Dendritic cell treated with granulocyte-macrophage colony-stimulating factor and Interleukin-4, amounts not matched to agents 40 ng/mL and 50 ng/mL, for 4 days (primary cell): ENCODE data around the gene USP6NL.

Experiments used
- H3K27ac Mint-ChIP-seq: one replicate; pipeline ENCODE4 v1.8.0; 2022; ENCODE audit warnings: mild to moderate bottlenecking, mixed read lengths
- H3K27me3 Mint-ChIP-seq: one replicate; pipeline ENCODE4 v1.8.0; 2022; ENCODE audit warnings: mild to moderate bottlenecking, mixed read lengths
- H3K36me3 Mint-ChIP-seq: one replicate; pipeline ENCODE4 v1.8.0; 2022; ENCODE audit warnings: low read depth, mixed read lengths
- H3K4me1 Mint-ChIP-seq: one replicate; pipeline ENCODE4 v1.8.0; 2022; ENCODE audit warnings: low read depth, mixed read lengths
- H3K4me3 Mint-ChIP-seq: one replicate; pipeline ENCODE4 v1.8.0; 2022; ENCODE audit warnings: mild to moderate bottlenecking, moderate library complexity, mixed read lengths
- H3K9me3 Mint-ChIP-seq: one replicate; pipeline ENCODE4 v1.8.0; 2022; ENCODE audit warnings: mixed read lengths
- intact Hi-C: fragments of 100-400 bp; cut with micrococcal nuclease; formaldehyde crosslinking; loops from one replicate; pipeline ENCODE4 v1.15.0; 2022

Gene USP6NL

GRCh38 chr10:11609492-11610093 lies 1.9 kb downstream of the USP6NL start:
- intact Hi-C loops, result loop anchor here (5.0 kb wide), 2 partner anchors 92 to 113 kb away; no protein-coding TSS in a partner anchor

GRCh38 chr10:11609052-11609451 lies 2.4 kb downstream of the USP6NL start:
- Mint-ChIP-seq H3K27ac (peak overlapping the region; percentile 32), H3K9me3 (no peaks in the 10 kb centered on the region), H3K27me3 (no peaks in the 10 kb centered on the region), H3K36me3 (peaks cover 5% of the 10 kb centered on the region), H3K4me3 (no peak overlapping the region), H3K4me1 (peaks cover 34% of the 10 kb centered on the region)
- intact Hi-C loops, result loop anchor here (5.0 kb wide), 1 partner anchor 92 kb away; no protein-coding TSS in a partner anchor

More at GRCh38 chr10:11609492-11610093, 1.9 kb downstream of the USP6NL start:
- Mint-ChIP-seq H3K4me1 (peaks cover 30% of the 10 kb centered on the region), H3K27ac (no peak overlapping the region), H3K36me3 (peaks cover 5% of the 10 kb centered on the region), H3K9me3 (no peaks in the 10 kb centered on the region), H3K4me3 (no peak overlapping the region), H3K27me3 (no peaks in the 10 kb centered on the region)

GRCh38 chr10:11608159-11609013 lies 3.1 kb downstream of the USP6NL start:
- H3K36me3 Mint-ChIP-seq, result peaks cover 5% of the 10 kb centered on the region
- intact Hi-C loops, result loop anchor here (5.0 kb wide), 1 partner anchor 91 kb away; no protein-coding TSS in a partner anchor
- peak overlapping the region; percentile 32 for H3K27ac Mint-ChIP-seq
- H3K4me1 Mint-ChIP-seq, result peaks cover 41% of the 10 kb centered on the region
- no peaks in the 10 kb centered on the region for H3K9me3 Mint-ChIP-seq
- no peak overlapping the region for H3K4me3 Mint-ChIP-seq
- H3K27me3 Mint-ChIP-seq, result no peaks in the 10 kb centered on the region

- Mint-ChIP-seq H3K9me3 (no peaks in the 10 kb centered on the region), H3K27ac (peak overlapping the region; percentile 7), H3K4me3 (no peak overlapping the region), H3K36me3 (peaks cover 5% of the 10 kb centered on the region), H3K4me1 (peaks cover 45% of the 10 kb centered on the region), H3K27me3 (no peaks in the 10 kb centered on the region)
- intact Hi-C loops, result loop anchor here (5.0 kb wide), 1 partner anchor 89 kb away; no protein-coding TSS in a partner anchor
Observed at GRCh38 chr10:11605807-11606408, 5.5 kb downstream of the USP6NL start.

GRCh38 chr10:11604865-11605650 lies 6.4 kb downstream of the USP6NL start:
- no peak overlapping the region for H3K4me3 Mint-ChIP-seq
- intact Hi-C loops, result loop anchor here (5.0 kb wide), 1 partner anchor 88 kb away; no protein-coding TSS in a partner anchor
- H3K36me3 Mint-ChIP-seq, result no peaks in the 10 kb centered on the region
- no peaks in the 10 kb centered on the region for H3K27me3 Mint-ChIP-seq
- H3K27ac Mint-ChIP-seq, result no peak overlapping the region
- H3K9me3 Mint-ChIP-seq, result no peaks in the 10 kb centered on the region
- H3K4me1 Mint-ChIP-seq, result peaks cover 45% of the 10 kb centered on the region

GRCh38 chr10:11603741-11604140 lies 7.7 kb downstream of the USP6NL start:
- Mint-ChIP-seq H3K27ac (no peak overlapping the region), H3K9me3 (no peaks in the 10 kb centered on the region), H3K27me3 (no peaks in the 10 kb centered on the region), H3K4me3 (no peak overlapping the region), H3K36me3 (no peaks in the 10 kb centered on the region), H3K4me1 (peaks cover 35% of the 10 kb centered on the region)
- intact Hi-C loops, result no loop called here

GRCh38 chr10:11602919-11603523 lies 8.4 kb downstream of the USP6NL start:
- peaks cover 28% of the 10 kb centered on the region for H3K4me1 Mint-ChIP-seq
- H3K27ac Mint-ChIP-seq, result no peak overlapping the region
- no peaks in the 10 kb centered on the region for H3K27me3 Mint-ChIP-seq
- H3K9me3 Mint-ChIP-seq, result no peaks in the 10 kb centered on the region
- H3K36me3 Mint-ChIP-seq, result no peaks in the 10 kb centered on the region
- intact Hi-C loops, result no loop called here
- no peak overlapping the region for H3K4me3 Mint-ChIP-seq

GRCh38 chr10:11602358-11602757 lies 9.1 kb downstream of the USP6NL start:
- Mint-ChIP-seq H3K4me1 (peaks cover 28% of the 10 kb centered on the region), H3K27me3 (no peaks in the 10 kb centered on the region), H3K4me3 (no peak overlapping the region), H3K36me3 (no peaks in the 10 kb centered on the region), H3K9me3 (no peaks in the 10 kb centered on the region), H3K27ac (no peak overlapping the region)
- intact Hi-C loops, result no loop called here

GRCh38 chr10:11601670-11602069 lies 9.8 kb downstream of the USP6NL start:
- Mint-ChIP-seq H3K36me3 (no peaks in the 10 kb centered on the region), H3K27ac (no peak overlapping the region), H3K4me3 (no peak overlapping the region), H3K9me3 (no peaks in the 10 kb centered on the region), H3K4me1 (peaks cover 28% of the 10 kb centered on the region), H3K27me3 (no peaks in the 10 kb centered on the region)
- intact Hi-C loops, result no loop called here

- Mint-ChIP-seq H3K4me1 (peaks cover 25% of the 10 kb centered on the region), H3K36me3 (no peaks in the 10 kb centered on the region), H3K4me3 (no peak overlapping the region), H3K27me3 (no peaks in the 10 kb centered on the region), H3K9me3 (no peaks in the 10 kb centered on the region), H3K27ac (no peak overlapping the region)
- intact Hi-C loops, result no loop called here
Observed at GRCh38 chr10:11600280-11600679, 11.2 kb downstream of the USP6NL start.

GRCh38 chr10:11598712-11599397 lies 12.6 kb downstream of the USP6NL start:
- H3K27me3 Mint-ChIP-seq, result no peaks in the 10 kb centered on the region
- no peak overlapping the region for H3K4me3 Mint-ChIP-seq
- H3K27ac Mint-ChIP-seq, result no peak overlapping the region
- H3K4me1 Mint-ChIP-seq, result peaks cover 33% of the 10 kb centered on the region
- H3K36me3 Mint-ChIP-seq, result peaks cover 6% of the 10 kb centered on the region
- intact Hi-C loops, result no loop called here
- no peaks in the 10 kb centered on the region for H3K9me3 Mint-ChIP-seq

GRCh38 chr10:11597470-11597869 lies 14.0 kb downstream of the USP6NL start:
- H3K36me3 Mint-ChIP-seq, result peaks cover 6% of the 10 kb centered on the region
- H3K4me1 Mint-ChIP-seq, result peaks cover 29% of the 10 kb centered on the region
- H3K4me3 Mint-ChIP-seq, result no peak overlapping the region
- no peaks in the 10 kb centered on the region for H3K27me3 Mint-ChIP-seq
- H3K27ac Mint-ChIP-seq, result no peak overlapping the region
- H3K9me3 Mint-ChIP-seq, result no peaks in the 10 kb centered on the region
- intact Hi-C loops, result no loop called here

GRCh38 chr10:11595395-11595692 lies 16.1 kb downstream of the USP6NL start:
- Mint-ChIP-seq H3K4me1 (peaks cover 20% of the 10 kb centered on the region), H3K36me3 (peaks cover 6% of the 10 kb centered on the region), H3K27me3 (no peaks in the 10 kb centered on the region), H3K27ac (peak overlapping the region; percentile 63), H3K4me3 (no peak overlapping the region), H3K9me3 (no peaks in the 10 kb centered on the region)
- intact Hi-C loops, result no loop called here
